GM21528 (cell line): Measurements from ENCODE around the gene HOXA1.

Source experiments
- ATAC-seq: cut with Tn5 transposase; IDR thresholded peaks from one replicate; pipeline ENCODE4 v1.9.1; 2021; ENCODE audit warnings: mild to moderate bottlenecking, moderate library complexity; ENCODE audit not compliant: unreplicated experiment, low FRiP score

HOXA1 gene

GRCh38 chr7:27117887-27118491 is 22.2 kb upstream of the HOXA1 start:
- ATAC-seq, result no peak

GRCh38 chr7:27116962-27117886 is 21.4 kb upstream of the HOXA1 start:
- no peak for ATAC-seq

- no peak for ATAC-seq
Observed at GRCh38 chr7:27116031-27116961, 20.5 kb upstream of the HOXA1 start.

GRCh38 chr7:27115221-27116026 is 19.6 kb upstream of the HOXA1 start:
- ATAC-seq, result no peak

- ATAC-seq, result no peak
Observed at GRCh38 chr7:27114881-27115220, 19.1 kb upstream of the HOXA1 start.

- no peak for ATAC-seq
Observed at GRCh38 chr7:27113991-27114769, 18.4 kb upstream of the HOXA1 start.

- ATAC-seq, result no peak
Observed at GRCh38 chr7:27112955-27113949, 17.5 kb upstream of the HOXA1 start.

GRCh38 chr7:27112361-27112760 is 16.6 kb upstream of the HOXA1 start:
- ATAC-seq, result no peak

- no peak for ATAC-seq
Observed at GRCh38 chr7:27111751-27112277, 16.0 kb upstream of the HOXA1 start.

GRCh38 chr7:27111042-27111750 is 15.4 kb upstream of the HOXA1 start:
- no peak for ATAC-seq

- ATAC-seq, result no peak
Observed at GRCh38 chr7:27110186-27111031, 14.6 kb upstream of the HOXA1 start.

GRCh38 chr7:27109466-27110185 is 13.8 kb upstream of the HOXA1 start:
- no peak for ATAC-seq

GRCh38 chr7:27108390-27109127 is 12.8 kb upstream of the HOXA1 start:
- ATAC-seq, result no peak

- ATAC-seq, result no peak
Observed at GRCh38 chr7:27107391-27108381, 11.9 kb upstream of the HOXA1 start.
